MM.1S (cell line): ENCODE measurements around the gene CMTR1.

ENCODE experiments used
- CTCF ChIP-seq: fragments of 300-600 bp; sonication (generic); IDR thresholded peaks from 2 replicates; pipeline ENCODE4 v1.5.1; 2016; ENCODE audit warnings: antibody characterized with exemption, low read length, mixed read lengths
- EZH2phosphoT487 ChIP-seq: fragments of 300-600 bp; sonication (generic); IDR thresholded peaks from 2 replicates; pipeline ENCODE4 v1.6.1; 2018; ENCODE audit warnings: antibody characterized with exemption, low read length

GRCh38 chr6:37478827-37479226 lies 45.8 kb downstream of the CMTR1 start:
- no peak for TF ChIP-seq CTCF
- TF ChIP-seq EZH2phosphoT487: no peak
